ENCODE measurements around the gene ZIC2.

The ZIC2 gene

DNA sequence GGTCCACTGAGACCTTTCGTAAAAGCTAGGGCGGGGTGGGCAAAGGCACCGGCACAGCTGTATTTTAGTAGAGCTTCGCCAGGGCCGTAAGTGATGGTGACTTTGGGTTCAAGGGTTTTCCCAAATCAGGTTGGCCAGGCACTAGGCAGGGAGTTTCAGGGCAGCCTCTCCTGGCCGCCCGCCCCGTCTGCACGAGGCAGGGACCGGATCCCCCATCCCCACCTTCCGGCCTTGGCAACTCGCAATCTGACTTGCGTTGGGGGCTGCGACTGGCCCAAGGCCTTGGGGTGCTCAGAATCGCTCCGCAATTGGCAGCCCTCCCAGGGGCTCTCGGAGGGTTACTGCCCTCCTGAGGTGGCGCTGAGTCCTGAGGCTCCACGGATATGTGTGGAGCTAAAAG lies 6.0 kb upstream of the ZIC2 start:
- DNase-seq: no peak

DNA sequence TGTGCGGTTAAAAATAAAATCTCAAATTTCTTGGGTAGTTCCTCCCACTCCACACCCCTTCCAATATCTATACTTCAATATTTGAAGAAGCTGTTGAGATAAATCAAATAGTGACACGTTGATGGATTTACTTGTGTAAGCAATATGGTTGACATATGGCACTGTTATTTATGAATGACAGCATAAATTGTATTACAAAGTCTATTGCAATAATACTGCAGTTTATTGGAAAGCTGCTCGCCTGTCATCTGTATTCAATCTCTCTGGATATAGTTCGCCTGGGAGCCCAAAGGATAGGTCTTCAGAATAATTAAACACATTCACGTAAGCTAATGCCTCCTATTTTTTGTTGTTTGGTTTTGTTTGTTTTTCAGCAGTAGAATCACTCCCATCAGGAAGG lies 5.0 kb upstream of the ZIC2 start:
- DNase-seq: no peak

DNA sequence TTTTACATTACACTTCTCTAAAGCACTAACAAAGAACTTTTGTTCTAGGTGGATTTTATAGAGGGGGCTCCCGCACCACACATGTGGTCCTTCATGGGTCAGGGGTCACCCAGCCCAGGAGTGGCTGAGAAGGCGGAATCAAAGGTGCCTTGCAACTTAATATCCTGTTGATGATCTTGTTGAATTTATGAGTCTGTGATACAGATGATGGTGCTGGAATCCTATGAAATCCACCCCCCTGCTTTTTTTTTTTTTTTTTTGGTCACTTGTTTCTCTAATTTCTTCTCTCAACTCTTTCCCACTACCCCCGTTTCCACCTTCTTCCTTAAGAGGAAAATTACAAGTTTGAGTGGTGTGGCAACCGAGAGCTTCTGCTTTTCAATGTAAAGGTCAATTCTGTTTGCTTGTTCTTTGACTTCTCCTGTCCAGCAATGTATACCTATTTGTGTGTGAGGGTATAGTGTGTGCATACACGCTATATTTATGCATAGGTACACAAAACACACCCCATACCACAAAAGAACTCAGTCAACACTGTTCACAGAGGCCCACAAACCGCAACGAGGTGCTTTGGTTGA lies 4.2 kb upstream of the ZIC2 start:
- DNase-seq: no peak

DNA sequence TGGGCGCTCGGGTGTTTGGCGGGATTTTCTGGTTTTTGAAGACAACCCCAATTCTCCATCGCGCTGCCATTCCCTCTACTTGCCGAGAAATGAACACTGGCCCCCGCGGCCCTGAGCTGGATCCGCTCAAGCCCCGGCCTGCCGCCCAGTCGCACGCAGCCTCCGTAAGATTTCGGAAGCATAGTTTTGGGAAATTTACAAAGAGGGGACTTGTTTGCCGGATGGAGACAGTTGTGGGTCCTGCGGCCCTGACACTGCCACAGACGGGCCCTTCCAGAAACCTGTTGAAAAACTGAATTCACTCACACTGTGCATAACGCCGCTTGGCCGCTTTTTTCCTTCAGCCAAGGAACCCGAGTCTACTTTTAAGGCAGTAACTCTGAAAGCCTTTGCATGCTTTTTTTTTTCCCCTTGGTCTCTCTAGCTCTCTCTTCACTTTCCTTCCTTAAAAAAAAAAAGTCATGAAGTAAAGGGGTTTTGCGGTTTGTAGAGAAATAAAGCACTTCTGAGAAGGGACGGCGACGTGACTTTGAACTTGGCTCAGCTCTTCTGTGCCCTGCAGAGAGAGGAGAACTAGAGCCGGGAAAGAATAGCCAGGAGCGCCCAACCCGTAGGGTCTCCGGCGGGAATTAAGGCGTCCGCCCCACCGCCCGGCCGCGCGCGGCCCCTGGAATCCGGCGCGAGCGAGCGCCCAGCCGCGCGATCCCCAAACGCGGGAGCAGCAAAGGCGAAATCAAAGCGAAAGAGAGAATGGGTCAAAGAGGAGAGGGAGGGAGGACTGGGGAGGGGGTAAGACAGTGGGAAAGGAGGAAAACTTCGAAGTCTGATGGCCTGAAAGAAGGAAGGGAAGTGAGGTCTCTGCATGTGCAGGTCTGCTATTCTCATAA lies 3.4 kb upstream of the ZIC2 start:
- DNase-seq: no peak

DNA sequence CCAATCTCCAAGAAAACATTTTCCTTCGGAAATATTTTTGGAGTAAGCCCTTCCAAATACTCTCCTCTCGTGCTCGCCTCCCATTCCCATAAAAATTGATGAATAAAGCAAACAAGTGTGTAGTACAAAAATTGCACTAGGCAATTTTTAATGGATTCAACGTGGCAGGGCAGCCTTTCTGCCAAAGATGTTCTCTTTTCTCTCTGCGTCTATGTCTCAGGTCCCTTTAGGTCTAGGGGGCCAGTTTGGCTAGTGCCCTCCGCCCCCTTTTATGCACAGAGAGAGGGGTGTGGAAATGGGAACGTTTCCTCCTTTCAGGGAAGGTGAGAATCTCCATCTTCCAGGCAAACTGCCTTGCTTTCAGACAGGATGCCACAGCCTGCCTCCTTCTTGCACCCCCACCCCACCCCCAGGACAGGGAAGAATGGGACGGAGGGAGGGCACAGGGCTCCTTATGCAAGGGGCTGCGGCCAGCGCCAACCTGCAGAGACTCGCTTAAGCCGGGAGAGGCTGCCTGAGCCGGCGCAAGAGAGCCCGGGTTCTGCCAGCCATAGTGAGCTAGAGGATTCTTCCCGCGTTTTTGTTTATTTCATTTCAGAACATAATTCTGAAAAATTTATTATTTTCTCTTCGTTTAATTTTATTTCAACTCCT lies 2.7 kb upstream of the ZIC2 start:
- DNase-seq: no peak

DNA sequence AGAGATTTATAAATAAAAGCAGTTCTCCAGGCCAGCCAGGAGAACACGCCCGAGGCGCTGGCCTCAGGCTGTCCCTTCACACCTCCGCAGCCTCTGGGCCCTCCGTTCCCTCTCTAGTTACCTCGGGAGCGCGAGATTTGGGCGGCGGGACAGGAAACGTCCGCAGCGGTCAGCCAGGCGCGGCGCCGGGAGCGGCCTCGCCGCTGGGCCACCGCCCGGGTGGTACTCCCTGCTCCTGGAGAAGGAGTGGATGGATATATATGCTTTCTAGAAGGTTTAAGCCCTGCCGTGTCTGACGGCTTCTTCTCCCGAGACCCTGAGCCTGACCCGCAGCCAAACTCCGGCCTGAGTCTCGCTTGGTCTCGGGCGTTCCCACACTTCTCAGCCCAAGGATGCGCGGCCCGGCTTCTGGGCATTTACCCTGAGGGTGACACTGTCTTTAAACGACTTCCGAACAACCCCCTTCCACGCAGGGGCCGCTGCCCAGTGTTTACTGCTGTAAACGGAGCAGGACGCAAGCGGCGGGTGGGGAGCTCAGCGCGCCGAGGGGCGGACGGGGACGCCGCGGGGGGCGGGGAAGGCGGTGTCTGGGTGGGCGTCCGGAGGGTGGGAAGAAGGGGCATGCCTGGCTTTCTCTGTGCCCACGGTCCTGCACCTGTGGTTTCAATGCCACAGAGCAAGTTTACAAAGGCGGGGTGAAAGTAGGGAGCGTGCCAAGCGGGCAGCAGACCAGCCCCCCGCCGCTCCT lies 2.0 kb upstream of the ZIC2 start:
- no peak for DNase-seq

DNA sequence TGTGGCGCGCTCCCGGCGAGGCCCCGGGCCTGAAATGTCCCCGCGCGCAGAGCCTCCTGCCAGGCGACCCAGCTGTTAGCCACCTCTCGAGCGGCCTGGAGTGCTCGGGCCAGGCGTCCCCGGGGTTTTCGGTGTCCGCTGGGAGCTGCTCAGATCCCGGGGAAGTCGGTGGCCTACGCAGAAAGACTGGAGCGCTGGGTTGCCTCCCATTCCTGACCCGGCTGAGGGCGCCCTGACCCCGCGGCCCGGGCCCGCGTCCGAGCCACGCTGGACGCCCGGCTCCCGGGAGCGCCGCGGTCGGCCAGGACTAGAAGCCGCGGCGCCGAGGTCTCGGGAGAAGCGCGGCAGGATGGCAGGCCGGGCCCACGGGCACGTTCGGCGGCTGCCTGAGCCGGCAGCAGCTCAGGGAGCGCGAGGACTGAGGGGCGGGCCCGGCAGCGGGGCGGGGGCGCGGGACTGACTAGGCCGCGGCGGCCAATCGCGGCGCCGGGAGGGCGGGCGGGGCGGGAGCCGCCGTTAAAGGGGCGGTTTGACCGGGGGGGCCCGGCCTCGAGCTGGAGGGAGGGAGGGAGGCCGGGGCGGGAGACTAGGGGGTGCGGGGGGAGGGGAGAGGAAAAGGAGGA lies 1.3 kb upstream of the ZIC2 start:
- no peak for DNase-seq

DNA sequence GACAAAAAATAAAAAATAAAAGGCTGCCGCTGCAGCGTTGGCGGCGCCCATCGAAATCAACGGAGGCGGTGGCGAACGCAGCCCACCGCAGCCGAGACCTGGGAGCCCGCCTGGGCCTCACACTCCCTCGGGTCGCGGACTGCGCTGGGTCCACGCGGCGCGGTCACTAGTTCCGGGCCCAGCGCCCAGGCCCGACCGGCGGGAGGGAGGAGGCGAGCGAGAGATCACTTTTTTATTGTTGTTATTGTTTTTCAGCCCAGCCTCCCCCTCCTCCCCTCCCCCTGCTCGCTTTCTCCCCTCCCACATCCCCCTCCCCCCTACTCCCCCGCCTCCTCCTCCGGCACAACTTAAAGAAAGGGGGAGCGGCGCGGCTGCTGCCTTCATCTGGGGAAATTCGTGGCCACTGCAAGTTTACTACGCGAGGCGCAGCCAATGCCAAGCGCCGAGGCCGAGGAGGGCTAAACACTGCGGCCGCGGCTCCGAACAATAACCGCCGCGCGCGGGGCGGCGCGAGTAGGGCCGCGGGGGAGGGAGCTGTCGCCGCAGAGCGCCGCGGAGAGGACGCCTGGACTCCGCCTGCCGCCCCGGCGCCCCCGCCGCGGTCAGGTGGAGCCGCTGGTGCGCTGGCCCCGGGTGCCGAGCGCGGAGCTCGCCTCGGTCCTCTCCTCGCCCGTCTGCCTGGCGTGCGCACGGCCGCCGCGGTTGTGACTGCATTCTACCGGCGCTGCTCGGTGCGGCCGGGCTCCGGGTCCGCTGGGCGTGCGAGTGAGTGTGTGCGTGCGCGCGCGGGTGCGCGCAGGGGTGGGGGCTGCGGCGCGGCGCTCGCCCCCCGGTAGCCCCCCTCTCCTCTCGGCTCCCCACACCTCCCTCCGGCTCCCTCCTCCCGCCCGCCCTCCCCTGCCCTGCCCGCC lies 505 bp upstream of the ZIC2 start:
- DNase-seq: no peak

DNA sequence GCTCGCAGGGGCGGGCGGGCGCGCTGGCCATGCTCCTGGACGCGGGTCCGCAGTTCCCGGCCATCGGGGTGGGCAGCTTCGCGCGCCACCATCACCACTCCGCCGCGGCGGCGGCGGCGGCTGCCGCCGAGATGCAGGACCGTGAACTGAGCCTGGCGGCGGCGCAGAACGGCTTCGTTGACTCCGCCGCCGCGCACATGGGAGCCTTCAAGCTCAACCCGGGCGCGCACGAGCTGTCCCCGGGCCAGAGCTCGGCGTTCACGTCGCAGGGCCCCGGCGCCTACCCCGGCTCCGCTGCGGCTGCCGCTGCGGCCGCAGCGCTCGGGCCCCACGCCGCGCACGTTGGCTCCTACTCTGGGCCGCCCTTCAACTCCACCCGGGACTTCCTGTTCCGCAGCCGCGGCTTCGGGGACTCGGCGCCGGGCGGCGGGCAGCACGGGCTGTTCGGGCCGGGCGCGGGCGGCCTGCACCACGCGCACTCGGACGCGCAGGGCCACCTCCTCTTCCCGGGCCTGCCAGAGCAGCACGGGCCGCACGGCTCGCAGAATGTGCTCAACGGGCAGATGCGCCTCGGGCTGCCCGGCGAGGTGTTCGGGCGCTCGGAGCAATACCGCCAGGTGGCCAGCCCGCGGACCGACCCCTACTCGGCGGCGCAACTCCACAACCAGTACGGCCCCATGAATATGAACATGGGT lies 599 bp downstream of the ZIC2 start:
- DNase-seq: no peak

DNA sequence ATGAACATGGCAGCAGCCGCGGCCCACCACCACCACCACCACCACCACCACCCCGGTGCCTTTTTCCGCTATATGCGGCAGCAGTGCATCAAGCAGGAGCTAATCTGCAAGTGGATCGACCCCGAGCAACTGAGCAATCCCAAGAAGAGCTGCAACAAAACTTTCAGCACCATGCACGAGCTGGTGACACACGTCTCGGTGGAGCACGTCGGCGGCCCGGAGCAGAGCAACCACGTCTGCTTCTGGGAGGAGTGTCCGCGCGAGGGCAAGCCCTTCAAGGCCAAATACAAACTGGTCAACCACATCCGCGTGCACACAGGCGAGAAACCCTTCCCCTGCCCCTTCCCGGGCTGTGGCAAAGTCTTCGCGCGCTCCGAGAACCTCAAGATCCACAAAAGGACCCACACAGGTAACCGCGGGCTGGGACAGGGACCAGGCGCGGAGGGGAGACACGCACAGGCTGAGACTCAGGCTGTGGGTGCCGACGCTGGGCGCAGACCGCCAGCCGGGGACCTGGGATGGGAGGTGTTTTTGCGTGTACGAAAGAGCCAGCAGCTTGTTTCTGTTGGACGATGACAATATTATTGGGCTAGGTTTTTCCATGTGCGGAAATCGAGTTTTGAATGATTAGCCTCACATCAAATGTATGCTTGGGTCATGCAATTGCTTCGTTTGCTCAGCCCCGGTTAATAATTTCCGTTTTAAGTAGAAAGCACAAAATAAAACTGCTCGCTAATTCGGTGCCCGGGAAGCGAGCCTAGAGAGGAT lies 1.3 kb downstream of the ZIC2 start:
- no peak for DNase-seq

DNA sequence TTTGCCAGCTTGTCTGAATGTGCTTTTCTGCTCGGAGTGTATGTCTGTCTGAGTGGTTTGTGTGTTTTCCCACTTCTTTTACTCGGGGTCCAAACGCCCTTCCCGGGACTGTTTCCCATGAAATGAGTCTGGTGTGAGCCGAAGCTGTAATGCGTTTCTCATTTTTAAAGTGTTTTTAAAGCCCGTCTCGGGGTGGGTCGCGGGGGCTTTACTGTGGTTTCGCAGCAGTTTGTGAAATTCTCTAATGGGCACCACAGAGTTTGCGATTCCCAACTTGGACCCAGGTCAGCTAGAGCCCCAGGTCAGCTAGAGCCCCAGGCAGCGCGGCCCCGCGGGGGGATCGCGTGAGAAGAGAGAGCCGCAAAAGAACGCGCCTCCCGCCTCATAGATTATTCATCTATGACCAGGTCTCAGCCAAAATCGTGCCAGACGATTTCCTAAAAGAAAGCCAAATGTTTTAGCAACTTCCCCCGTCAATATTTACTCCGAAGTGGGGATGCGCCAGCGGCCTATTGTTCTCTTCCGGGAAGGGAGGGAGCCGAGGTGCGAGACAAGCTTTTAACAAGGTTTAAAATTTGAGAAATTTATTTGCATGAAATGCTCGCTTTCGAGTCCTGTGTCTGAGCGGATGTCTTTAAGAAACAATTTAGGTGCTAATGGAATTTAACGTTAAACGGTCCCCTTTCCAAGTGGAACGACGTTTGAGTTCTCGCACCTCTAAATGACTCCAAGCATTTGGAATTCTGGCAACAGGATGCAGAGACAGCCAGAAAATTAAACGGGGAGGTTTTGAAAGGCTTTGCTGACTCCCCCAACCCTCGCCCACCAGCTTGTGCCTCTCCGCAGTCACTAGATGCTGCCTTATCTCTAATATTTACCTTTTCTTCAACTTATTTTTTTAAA lies 2.2 kb downstream of the ZIC2 start:
- no peak for DNase-seq

DNA sequence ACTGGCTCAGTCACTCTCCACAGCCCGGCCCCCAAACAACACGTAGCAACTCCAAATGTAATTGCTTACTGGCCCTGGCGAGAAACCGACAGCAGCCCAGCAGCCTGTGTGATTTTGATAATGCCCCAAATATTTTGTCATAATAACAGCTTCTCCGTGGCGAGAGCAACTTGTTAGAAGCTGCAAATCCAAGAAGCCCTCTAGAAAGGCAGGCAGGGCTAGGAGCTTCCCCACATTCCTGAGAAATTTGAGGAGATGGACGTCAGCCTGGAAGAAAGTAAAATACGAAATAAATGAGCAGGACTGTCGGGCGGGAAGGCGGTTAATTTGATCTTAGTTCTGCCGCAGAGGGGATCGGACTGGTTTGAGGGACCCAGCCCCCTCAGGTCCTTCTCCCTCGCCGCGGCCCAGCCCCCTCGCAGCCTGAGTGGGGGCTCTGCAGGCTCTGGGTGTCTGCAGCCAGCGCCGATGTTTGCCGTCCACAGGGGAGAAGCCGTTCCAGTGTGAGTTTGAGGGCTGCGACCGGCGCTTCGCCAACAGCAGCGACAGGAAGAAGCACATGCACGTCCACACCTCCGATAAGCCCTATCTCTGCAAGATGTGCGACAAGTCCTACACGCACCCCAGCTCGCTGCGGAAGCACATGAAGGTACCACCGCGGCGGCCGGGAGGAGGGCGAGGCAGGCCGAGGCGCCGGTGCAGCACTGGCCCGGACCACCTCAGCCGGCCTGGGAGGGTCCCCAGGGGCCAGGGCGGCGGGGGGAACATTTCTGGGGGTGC lies 3.1 kb downstream of the ZIC2 start:
- no peak for DNase-seq

DNA sequence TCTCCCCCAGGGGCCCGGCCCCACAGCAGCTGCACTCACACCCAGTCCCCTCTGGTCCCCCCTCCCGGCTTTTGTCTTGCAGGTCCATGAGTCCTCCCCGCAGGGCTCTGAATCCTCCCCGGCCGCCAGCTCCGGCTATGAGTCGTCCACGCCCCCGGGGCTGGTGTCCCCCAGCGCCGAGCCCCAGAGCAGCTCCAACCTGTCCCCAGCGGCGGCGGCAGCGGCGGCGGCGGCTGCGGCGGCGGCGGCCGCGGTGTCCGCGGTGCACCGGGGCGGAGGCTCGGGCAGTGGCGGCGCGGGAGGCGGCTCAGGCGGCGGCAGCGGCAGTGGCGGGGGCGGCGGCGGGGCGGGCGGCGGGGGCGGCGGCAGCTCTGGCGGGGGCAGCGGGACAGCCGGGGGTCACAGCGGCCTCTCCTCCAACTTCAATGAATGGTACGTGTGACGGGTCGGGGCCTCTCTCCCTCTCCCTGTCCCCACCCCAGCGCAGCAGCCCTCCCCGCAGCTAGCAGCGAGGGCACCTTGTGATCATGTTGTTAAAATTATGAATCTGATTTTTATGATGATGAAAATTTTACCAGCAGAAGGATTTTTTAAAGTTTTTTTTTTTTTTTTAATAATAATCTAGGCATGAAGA lies 3.8 kb downstream of the ZIC2 start:
- no peak for DNase-seq

DNA sequence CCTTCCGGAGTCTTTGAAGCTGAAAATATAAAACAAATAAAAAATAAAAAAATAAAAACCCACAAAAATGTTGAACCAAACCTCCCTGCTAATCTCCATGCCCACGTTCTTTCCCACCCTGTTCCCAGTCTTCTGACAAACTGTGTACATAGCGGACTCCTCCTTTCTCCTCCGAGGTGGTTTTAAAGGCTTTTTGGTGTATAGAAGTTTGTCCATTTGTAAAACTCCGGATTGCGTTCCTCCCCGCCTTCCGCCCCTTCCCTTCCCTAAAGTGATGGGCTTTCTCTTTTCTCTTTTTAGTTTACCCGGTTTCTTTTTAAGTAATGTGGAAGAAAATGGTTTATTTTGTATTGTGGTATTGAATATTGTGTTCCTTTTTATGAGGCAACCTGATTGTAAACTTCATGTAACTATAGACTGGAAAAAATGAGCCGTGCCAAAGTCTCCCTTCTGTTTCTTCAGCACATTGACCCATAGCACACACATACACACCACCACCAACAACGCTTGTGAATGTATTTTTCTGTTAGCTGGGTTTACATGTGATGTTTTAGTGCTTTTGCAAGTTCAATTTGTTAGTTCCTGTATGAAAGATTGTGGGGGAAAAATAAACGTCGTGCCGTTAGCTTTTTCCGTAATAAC lies 4.4 kb downstream of the ZIC2 start:
- no peak for DNase-seq

DNA sequence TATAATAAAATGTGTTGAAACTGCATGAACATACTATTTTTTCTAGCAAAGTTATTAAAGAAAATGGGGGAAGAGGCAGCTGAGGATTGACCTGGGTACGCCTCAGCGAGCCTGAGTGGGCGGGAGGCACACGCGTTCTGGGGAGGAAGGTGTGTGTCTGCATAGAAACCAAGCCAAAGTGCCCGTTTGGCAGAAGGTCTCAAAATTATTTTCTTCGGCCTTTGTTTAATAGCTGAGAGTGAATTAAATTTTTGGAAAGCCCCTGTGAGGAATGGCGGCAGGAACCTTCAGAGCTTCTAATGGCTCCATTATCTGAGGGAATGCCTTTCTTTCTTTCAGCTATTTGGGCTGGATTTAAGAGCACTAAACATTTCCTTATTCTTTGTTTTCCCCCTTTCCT lies 5.2 kb downstream of the ZIC2 start:
- no peak for DNase-seq

DNA sequence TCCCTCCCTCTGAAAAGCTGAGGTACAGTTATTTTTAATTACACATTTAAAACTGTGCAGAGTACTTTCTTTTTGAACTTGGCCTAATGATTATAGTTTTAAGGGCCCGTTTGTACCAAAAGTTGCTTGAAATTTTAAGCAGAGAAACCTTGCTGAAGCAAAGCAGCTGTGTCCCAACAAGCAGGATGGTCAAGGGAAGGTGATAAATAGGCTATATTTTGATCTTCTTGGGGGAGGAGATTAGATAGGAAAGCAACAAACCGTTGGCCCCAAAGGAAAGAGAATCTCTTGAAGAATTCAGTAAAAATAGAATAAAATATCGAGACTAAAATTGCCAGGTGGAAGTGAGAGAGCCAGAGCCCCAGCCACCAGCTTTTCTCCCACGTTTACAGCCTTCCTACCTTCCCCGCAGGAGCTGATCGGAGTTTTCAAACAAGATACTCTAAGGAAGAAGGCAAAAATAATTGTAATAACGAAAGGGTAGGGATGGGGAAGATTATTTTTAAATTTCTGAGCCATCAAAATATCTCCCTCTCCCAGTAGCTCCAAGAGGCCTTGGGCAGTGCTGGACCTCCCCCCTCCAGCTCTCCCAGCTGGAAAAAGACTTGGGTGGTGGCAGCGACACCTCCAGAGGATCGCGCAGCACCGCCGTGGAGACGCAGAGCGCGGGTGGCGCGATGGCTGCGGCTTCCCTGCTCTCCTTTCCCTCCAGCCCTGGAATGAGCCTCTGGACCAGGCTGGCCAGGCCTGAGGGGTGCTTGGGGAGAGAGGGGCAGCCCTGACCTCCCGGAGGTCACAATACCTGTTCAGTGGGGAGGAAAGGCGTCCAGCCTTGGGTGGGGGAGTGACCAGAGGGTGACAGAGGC lies 5.8 kb downstream of the ZIC2 start:
- DNase-seq: no peak

Measured in NCI-H1417 treated with DMSO at 0.1 percent for 48 hours (cell line).